ENCODE data around the gene LENG1. TPM values are rescaled to one million over a fixed set of nuclear protein-coding genes. Genes with fewer than 3 reads are reported as not detected.

The LENG1 gene
- total RNA-seq, 1 experiment from 2014 or later, result 7.6 TPM

- TF ChIP-seq, protein P1, sequence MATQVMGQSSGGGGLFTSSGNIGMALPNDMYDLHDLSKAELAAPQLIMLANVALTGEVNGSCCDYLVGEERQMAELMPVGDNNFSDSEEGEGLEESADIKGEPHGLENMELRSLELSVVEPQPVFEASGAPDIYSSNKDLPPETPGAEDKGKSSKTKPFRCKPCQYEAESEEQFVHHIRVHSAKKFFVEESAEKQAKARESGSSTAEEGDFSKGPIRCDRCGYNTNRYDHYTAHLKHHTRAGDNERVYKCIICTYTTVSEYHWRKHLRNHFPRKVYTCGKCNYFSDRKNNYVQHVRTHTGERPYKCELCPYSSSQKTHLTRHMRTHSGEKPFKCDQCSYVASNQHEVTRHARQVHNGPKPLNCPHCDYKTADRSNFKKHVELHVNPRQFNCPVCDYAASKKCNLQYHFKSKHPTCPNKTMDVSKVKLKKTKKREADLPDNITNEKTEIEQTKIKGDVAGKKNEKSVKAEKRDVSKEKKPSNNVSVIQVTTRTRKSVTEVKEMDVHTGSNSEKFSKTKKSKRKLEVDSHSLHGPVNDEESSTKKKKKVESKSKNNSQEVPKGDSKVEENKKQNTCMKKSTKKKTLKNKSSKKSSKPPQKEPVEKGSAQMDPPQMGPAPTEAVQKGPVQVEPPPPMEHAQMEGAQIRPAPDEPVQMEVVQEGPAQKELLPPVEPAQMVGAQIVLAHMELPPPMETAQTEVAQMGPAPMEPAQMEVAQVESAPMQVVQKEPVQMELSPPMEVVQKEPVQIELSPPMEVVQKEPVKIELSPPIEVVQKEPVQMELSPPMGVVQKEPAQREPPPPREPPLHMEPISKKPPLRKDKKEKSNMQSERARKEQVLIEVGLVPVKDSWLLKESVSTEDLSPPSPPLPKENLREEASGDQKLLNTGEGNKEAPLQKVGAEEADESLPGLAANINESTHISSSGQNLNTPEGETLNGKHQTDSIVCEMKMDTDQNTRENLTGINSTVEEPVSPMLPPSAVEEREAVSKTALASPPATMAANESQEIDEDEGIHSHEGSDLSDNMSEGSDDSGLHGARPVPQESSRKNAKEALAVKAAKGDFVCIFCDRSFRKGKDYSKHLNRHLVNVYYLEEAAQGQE (IDR thresholded peaks at IDR 0.05; ENCODE audit: low read depth), result no peak
- TF ChIP-seq SP1 (IDR thresholded peaks at IDR 0.05; ENCODE audit: low read depth), result no peak
- TF ChIP-seq POLR2AphosphoS5 (IDR thresholded peaks at IDR 0.05; ENCODE audit: low read depth, low read length), result no peak
Measured at GRCh38 chr19:54149021-54149812, 10.3 kb downstream of the LENG1 start (continued).

DNA sequence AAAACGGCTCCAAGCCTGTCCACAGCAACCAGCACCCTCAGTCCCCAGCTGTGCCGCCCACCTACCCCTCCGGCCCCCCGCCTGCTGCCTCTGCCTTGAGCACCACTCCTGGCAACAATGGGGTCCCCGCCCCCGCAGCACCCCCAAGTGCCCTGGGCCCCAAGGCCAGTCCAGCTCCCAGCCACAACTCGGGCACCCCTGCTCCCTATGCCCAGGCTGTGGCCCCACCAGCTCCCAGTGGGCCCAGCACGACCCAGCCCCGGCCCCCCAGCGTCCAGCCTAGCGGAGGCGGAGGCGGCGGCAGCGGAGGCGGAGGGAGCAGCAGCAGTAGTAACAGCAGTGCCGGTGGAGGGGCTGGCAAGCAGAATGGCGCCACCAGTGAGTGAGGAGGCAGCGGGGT, 11.4 kb downstream of the LENG1 start:
- Histone ChIP-seq H3K79me2 (ENCODE audit: insufficient read depth, low read length) (peaks cover 11% of the 10 kb centered on the region; the same call in 1 of the 2 replicates), H3K9ac (ENCODE audit: low read length) (no peak overlapping the region), H3K4me2 (ENCODE audit: low read length) (no peak overlapping the region), H3K27ac (ENCODE audit: low read depth, low read length) (no peak overlapping the region), H3K4me3 (replicated peaks in 1 of 2; ENCODE audit: low read depth in 1 of 2, low read length in 2 of 2) (no peak overlapping the region), H3K4me1 (ENCODE audit: control insufficient read depth in 1 of 2, insufficient read depth in 2 of 2, low read length in 2 of 2) (no peaks in the 10 kb centered on the region), H3K36me3 (ENCODE audit: control insufficient read depth in 1 of 2, insufficient read depth in 2 of 2, low read length in 2 of 2) (peaks cover 53 to 76% of the 10 kb centered on the region in 2 experiments; a peak in 3 of 4 replicates), H2AFZ (ENCODE audit: low read depth, low read length, poor library complexity, severe bottlenecking) (no peak overlapping the region), H3K27me3 (ENCODE audit: insufficient read depth, low read length) (no peaks in the 10 kb centered on the region), H3K9me3 (ENCODE audit: control insufficient read depth in 1 of 2, insufficient read depth in 1 of 2, low read depth in 1 of 2, low read length in 2 of 2) (no peaks in the 10 kb centered on the region), H3K9me2 (ENCODE audit: insufficient read depth) (no peaks in the 10 kb centered on the region), H4K20me1 (ENCODE audit: insufficient read depth) (no peaks in the 10 kb centered on the region)
- DNase-seq (ENCODE audit: low read depth, low spot score) (no peak), ATAC-seq (no peak)
- TF ChIP-seq EZH2phosphoT487 (IDR thresholded peaks at IDR 0.05; ENCODE audit: borderline replicate concordance) (no peak), SP1 (IDR thresholded peaks at IDR 0.05; ENCODE audit: low read depth) (no peak), POLR2A (IDR thresholded peaks at IDR 0.05; ENCODE audit: borderline replicate concordance, extremely low read depth, insufficient read depth, insufficient read length) (no peak)
- intact Hi-C loops (cut with micrococcal nuclease), result no loop called here
- ChIA-PET POLR2A (interaction anchor here (0.8 kb wide), 1 partner anchor 11 kb away, joined by 3 read pairs; no protein-coding TSS in a partner anchor), RAD21 (ENCODE audit: low non-redundant PET in 1 of 2, low total read pairs in 2 of 2, uncharacterized antibody in 2 of 2, unreplicated experiment in 2 of 2) (no interaction called here), CTCF (no interaction called here)
- no TSS peak for BruUV-seq (replicated peaks)

Data from HCT116 (cell line).